ENCODE data around the gene ZDHHC7. TPM values are rescaled to one million over a fixed set of nuclear protein-coding genes. Genes with fewer than 3 reads are reported as not detected.

ZDHHC7 gene
- total and polyA plus RNA-seq, 2 of the 8 experiments (the other 6 are each of a cell fraction or from before 2014, with no cell fraction given), result 40.5 to 56.3 TPM

DNA sequence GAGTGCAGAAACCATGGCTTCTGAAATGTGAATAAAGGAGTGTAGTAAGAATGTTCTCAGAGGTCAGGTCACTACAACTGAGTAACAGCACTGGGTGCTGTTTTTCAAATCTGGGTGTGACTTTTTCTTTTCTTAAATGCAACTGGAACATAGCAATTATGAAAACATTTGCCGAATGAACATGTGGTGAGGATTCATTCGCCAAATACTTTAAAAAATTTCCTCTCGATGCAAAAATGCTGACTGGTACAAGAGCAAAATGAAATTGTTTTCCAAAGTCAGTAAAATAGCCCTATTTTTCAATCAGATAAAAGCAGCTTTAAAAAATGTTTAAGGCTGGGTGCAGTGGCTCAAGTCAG lies 18.6 kb downstream of the ZDHHC7 start:
- no peak for FAIRE-seq
- no peak for TF ChIP-seq HDAC2 (IDR thresholded peaks at IDR 0.05; ENCODE audit: borderline replicate concordance in 1 of 2, low read depth in 2 of 2, low read length in 2 of 2)
- TF ChIP-seq CHD1 (IDR thresholded peaks at IDR 0.05; ENCODE audit: low read depth, low read length), result no peak
- no peak for TF ChIP-seq PHF8 (conservative IDR thresholded peaks at IDR 0.05; ENCODE audit: low read depth, low read length)
- no peak for TF ChIP-seq TBP (IDR thresholded peaks at IDR 0.05; ENCODE audit: low read depth, low read length)
- TF ChIP-seq RXRA (IDR thresholded peaks at IDR 0.05; ENCODE audit: insufficient read depth, low read depth, low read length), result no peak
- TF ChIP-seq ASH2L (IDR thresholded peaks at IDR 0.05; ENCODE audit: low read length), result no peak
- no peak for TF ChIP-seq TAF1 (IDR thresholded peaks at IDR 0.05; ENCODE audit: low read depth, low read length)
- no peak for TF ChIP-seq EGR1 (IDR thresholded peaks at IDR 0.05; ENCODE audit: borderline replicate concordance, low read depth, low read length)
- TF ChIP-seq JUN (IDR thresholded peaks at IDR 0.05; ENCODE audit: low read depth, low read length), result no peak
- no peak for TF ChIP-seq POLR2A (IDR thresholded peaks at IDR 0.05; ENCODE audit: control extremely low read depth in 1 of 2, low read depth in 2 of 2, low read length in 2 of 2)
- no peak for TF ChIP-seq TAF7 (optimal IDR thresholded peaks at IDR 0.05; ENCODE audit: borderline replicate concordance, low read depth, low read length)
- TF ChIP-seq RBBP5 (IDR thresholded peaks at IDR 0.05; ENCODE audit: borderline replicate concordance, low read depth, low read length), result no peak
- no peak for TF ChIP-seq SRF (IDR thresholded peaks at IDR 0.05; ENCODE audit: low read depth, low read length)
- TF ChIP-seq KDM4A (IDR thresholded peaks at IDR 0.05; ENCODE audit: low read depth, low read length, severe bottlenecking), result no peak

More for the DNA sequence above, 18.6 kb downstream of the ZDHHC7 start:
- no peak overlapping the region for H3K14ac ChIP-seq (ENCODE audit: insufficient read length)
- peaks cover 2 to 10% of the 10 kb centered on the region in 2 experiments for H4K20me1 ChIP-seq (replicated peaks in 1 of 2; ENCODE audit: control insufficient read depth in 1 of 2, insufficient read depth in 2 of 2, low read length in 2 of 2)
- no peak overlapping the region for H3K4me3 ChIP-seq (ENCODE audit: extremely low read depth in 1 of 4, insufficient read depth in 2 of 4, low read depth in 3 of 4, low read length in 4 of 4)
- WGBS, 2 experiments (ENCODE audit: extremely low coverage in 1 of 2, insufficient coverage in 1 of 2, insufficient read length in 1 of 2, insufficient replicate concordance in 2 of 2, low coverage in 1 of 2, low lambda C conversion rate in 2 of 2, missing lambda C conversion rate in 1 of 2), result 93% methylated on average over 3 of the region's 3 CpGs; no CpG with 5 or more reads in 1 of the 2 experiments
- no peak overlapping the region for H3K27ac ChIP-seq (ENCODE audit: low read depth, low read length)
- H3K9me3 ChIP-seq (ENCODE audit: insufficient read depth in 2 of 2, low read depth in 1 of 2, low read length in 1 of 2), result no peaks in the 10 kb centered on the region
- H3K23ac ChIP-seq (ENCODE audit: insufficient read length), result no peak overlapping the region
- no peak overlapping the region; a peak in 2 of 7 replicates for H3K9ac ChIP-seq (replicated peaks in 1 of 4; ENCODE audit: extremely low read depth in 1 of 4, low read depth in 3 of 4, low read length in 3 of 4)
- POLR2A ChIA-PET (ENCODE audit: partially characterized antibody), result no interaction called here
- H3K4me2 ChIP-seq (ENCODE audit: insufficient read depth in 1 of 2, low read depth in 2 of 2, low read length in 2 of 2), result no peak overlapping the region
- no peaks in the 10 kb centered on the region; the same call in 1 of the 2 replicates for H3K79me1 ChIP-seq (ENCODE audit: low read depth, low read length)
- H3K27me3 ChIP-seq (replicated peaks in 1 of 4; ENCODE audit: control insufficient read depth in 3 of 4, extremely low read depth in 1 of 4, insufficient read depth in 3 of 4, low read length in 3 of 4), result no peaks in the 10 kb centered on the region
- H3K4ac ChIP-seq (replicated peaks; ENCODE audit: insufficient read length, low read depth, low read length), result no peak overlapping the region
- no peak overlapping the region for H2AK5ac ChIP-seq (ENCODE audit: low read depth, low read length)
- no peak overlapping the region for H3K18ac ChIP-seq (ENCODE audit: extremely low read depth, low read length)
- H3K23me2 ChIP-seq (ENCODE audit: low read depth, low read length), result no peaks in the 10 kb centered on the region
- H3K56ac ChIP-seq (replicated peaks; ENCODE audit: insufficient read length, low read depth, low read length), result no peak overlapping the region
- no peak overlapping the region for H4K5ac ChIP-seq (ENCODE audit: insufficient read length, low read depth, low read length)
- no peak overlapping the region for H2AFZ ChIP-seq (ENCODE audit: low read length)
- H2BK12ac ChIP-seq (ENCODE audit: low read depth, low read length), result no peak overlapping the region
- no peak overlapping the region for H2BK120ac ChIP-seq (replicated peaks; ENCODE audit: low read depth, low read length)
- H3K4me1 ChIP-seq (replicated peaks in 1 of 4; ENCODE audit: control insufficient read depth in 3 of 4, insufficient read depth in 4 of 4, low read length in 3 of 4), result 0 out of 7 replicates have a peak, but pooled peaks cover 0 to 3% (median 0%) of the 10 kb centered on the region in 4 experiments
- H2BK5ac ChIP-seq (ENCODE audit: low read depth, low read length), result no peak overlapping the region
- no peak overlapping the region for H4K8ac ChIP-seq (ENCODE audit: extremely low read depth, insufficient read depth, low read length)
- H2BK20ac ChIP-seq (ENCODE audit: low read length), result no peak overlapping the region
- H3K79me2 ChIP-seq (ENCODE audit: control insufficient read depth in 1 of 2, insufficient read depth in 2 of 2, low read length in 2 of 2), result peaks cover 0 to 5% of the 10 kb centered on the region in 2 experiments; a peak in 2 of 4 replicates
- H4K91ac ChIP-seq (replicated peaks; ENCODE audit: insufficient read length, low read length), result no peak overlapping the region
- CTCF ChIA-PET (ENCODE audit: partially characterized antibody), result interaction anchor here (0.6 kb wide), 1 partner anchor 10 kb away, joined by 3 read pairs; no protein-coding TSS in a partner anchor
- DNase-seq (ENCODE audit: low read depth in 1 of 2, low spot score in 2 of 2), result no peak
- peaks cover 6 to 32% (median 12%) of the 10 kb centered on the region in 4 experiments for H3K36me3 ChIP-seq (ENCODE audit: control insufficient read depth in 2 of 4, insufficient read depth in 4 of 4, low read length in 3 of 4)
- no peak overlapping the region for H2BK15ac ChIP-seq (ENCODE audit: low read length)

Data from H1 (cell line).